HEK293 (cell line): ENCODE results near the gene ADM2.

Experiments
- CTCF ChIA-PET: fragments of 350-600 bp; formaldehyde crosslinking; extraction: SDS; loops from one replicate; lab custom pipeline; 2021; ENCODE audit warnings: antibody characterized with exemption; lab: Yijun Ruan, JAX
- POLR2A ChIA-PET: fragments of 300-600 bp; formaldehyde crosslinking; extraction: SDS; loops from one replicate; lab custom pipeline; 2020; ENCODE audit warnings: antibody characterized with exemption, inconsistent platforms; lab: Yijun Ruan, JAX
- H3K27ac ChIP-seq: fragments of 200-500 bp; sonication (Bioruptor generic); 2 replicates; pipeline ENCODE4 v1.5.1; 2014; ENCODE audit warnings: low read depth, low read length, control low read depth, inconsistent platforms; ENCODE audit errors: extremely low read depth
- H3K36me3 ChIP-seq, 2 experiments: fragments of 200-500 bp in 1 of 2; sonication (Bioruptor generic) in 1 of 2; 1 replicate in 1 of 2; 2 replicates in 1 of 2; pipeline ENCODE4 v1.5.1; 2014 to 2017; ENCODE audit warnings: inconsistent platforms in 2 of 2, low read length in 2 of 2; ENCODE audit not compliant: control insufficient read depth in 2 of 2, insufficient read depth in 1 of 2
- H3K4me1 ChIP-seq: fragments of 200-500 bp; sonication (Bioruptor generic); 2 replicates; pipeline ENCODE4 v1.5.1; 2014; ENCODE audit warnings: mild to moderate bottlenecking, low read length, inconsistent platforms; ENCODE audit not compliant: control insufficient read depth, insufficient read depth
- H3K4me3 ChIP-seq: 2 replicates; pipeline ENCODE4 v1.5.1; 2011; ENCODE audit warnings: low read depth, mild to moderate bottlenecking, control low read depth, low read length, moderate library complexity
- H3K9me3 ChIP-seq: fragments of 200-500 bp; sonication (Bioruptor generic); 2 replicates; pipeline ENCODE4 v1.5.1; 2014; ENCODE audit warnings: low read depth, low read length, inconsistent platforms; ENCODE audit not compliant: control insufficient read depth, insufficient read depth
- BCL11A ChIP-seq: fragments of 450-650 bp; formaldehyde crosslinking; IDR thresholded peaks from 2 replicates; pipeline ENCODE4 v1.5.1; 2016; ENCODE audit warnings: low read depth, missing biosample characterization, missing genetic modification characterization
- EGR2 ChIP-seq: fragments of 450-650 bp; formaldehyde crosslinking; IDR thresholded peaks from 2 replicates; pipeline ENCODE4 v1.5.1; 2016; ENCODE audit warnings: low read depth, missing biosample characterization, missing genetic modification characterization
- GLIS2 ChIP-seq: fragments of 450-650 bp; formaldehyde crosslinking; IDR thresholded peaks from 2 replicates; pipeline ENCODE4 v1.5.1; 2016; ENCODE audit warnings: missing biosample characterization, missing genetic modification characterization
- HOXC10 ChIP-seq: sonication (generic); formaldehyde crosslinking; IDR thresholded peaks from 2 replicates; pipeline ENCODE4 v1.8.1; 2023; ENCODE audit warnings: mild to moderate bottlenecking, missing genetic modification reagents
- KLF1 ChIP-seq: fragments of 450-650 bp; formaldehyde crosslinking; IDR thresholded peaks from 2 replicates; pipeline ENCODE4 v1.5.1; 2016; ENCODE audit warnings: missing biosample characterization, missing genetic modification characterization
- KLF16 ChIP-seq: fragments of 450-650 bp; formaldehyde crosslinking; IDR thresholded peaks from 2 replicates; pipeline ENCODE4 v1.5.1; 2017; ENCODE audit warnings: missing biosample characterization, missing genetic modification characterization
- ZBTB8A ChIP-seq: fragments of 450-650 bp; formaldehyde crosslinking; IDR thresholded peaks from 2 replicates; pipeline ENCODE4 v1.5.1; 2016; ENCODE audit warnings: missing biosample characterization, missing genetic modification characterization
- ZFHX2 ChIP-seq: fragments of 450-650 bp; formaldehyde crosslinking; conservative IDR thresholded peaks from 2 replicates; pipeline ENCODE4 v1.5.1; 2016; ENCODE audit warnings: missing biosample characterization, missing genetic modification characterization
- ZFP69B ChIP-seq: fragments of 450-650 bp; formaldehyde crosslinking; IDR thresholded peaks from 2 replicates; pipeline ENCODE4 v1.5.1; 2016; ENCODE audit warnings: missing biosample characterization, missing genetic modification characterization
- ZNF10 ChIP-seq: fragments of 450-650 bp; formaldehyde crosslinking; IDR thresholded peaks from 2 replicates; pipeline ENCODE4 v1.5.1; 2017; ENCODE audit warnings: missing biosample characterization, missing genetic modification characterization
- ZNF132 ChIP-seq: fragments of 450-650 bp; formaldehyde crosslinking; IDR thresholded peaks from 2 replicates; pipeline ENCODE4 v1.5.1; 2017; ENCODE audit warnings: missing biosample characterization, missing genetic modification characterization, borderline replicate concordance
- ZNF292 ChIP-seq: fragments of 450-650 bp; formaldehyde crosslinking; IDR thresholded peaks from 2 replicates; pipeline ENCODE4 v1.5.1; 2016; ENCODE audit warnings: low read depth, missing biosample characterization, missing genetic modification characterization, borderline replicate concordance
- ZNF350 ChIP-seq: fragments of 450-650 bp; formaldehyde crosslinking; IDR thresholded peaks from 2 replicates; pipeline ENCODE4 v1.5.0; 2017; ENCODE audit warnings: missing biosample characterization, mild to moderate bottlenecking, missing genetic modification characterization
- ZNF629 ChIP-seq: fragments of 450-650 bp; formaldehyde crosslinking; IDR thresholded peaks from 2 replicates; pipeline ENCODE4 v1.5.1; 2017; ENCODE audit warnings: missing biosample characterization, missing genetic modification characterization
- ZNF776 ChIP-seq: fragments of 450-650 bp; formaldehyde crosslinking; IDR thresholded peaks from 2 replicates; pipeline ENCODE4 v1.5.0; 2017; ENCODE audit warnings: missing biosample characterization, missing genetic modification characterization, borderline replicate concordance
- ZNF792 ChIP-seq: fragments of 450-650 bp; formaldehyde crosslinking; IDR thresholded peaks from 2 replicates; pipeline ENCODE4 v1.5.1; 2016; ENCODE audit warnings: missing biosample characterization, missing genetic modification characterization
- ZXDB ChIP-seq: fragments of 450-650 bp; formaldehyde crosslinking; IDR thresholded peaks from 2 replicates; pipeline ENCODE4 v1.5.1; 2016; ENCODE audit warnings: missing biosample characterization, missing genetic modification characterization
- TF ChIP-seq, protein P1 (sequence below): fragments of 450-650 bp; formaldehyde crosslinking; IDR thresholded peaks from 2 replicates; pipeline ENCODE4 v1.5.0; 2017; ENCODE audit warnings: missing biosample characterization, missing genetic modification characterization, borderline replicate concordance
- TF ChIP-seq, protein P2 (sequence below): fragments of 450-650 bp; formaldehyde crosslinking; IDR thresholded peaks from 2 replicates; pipeline ENCODE4 v1.5.1; 2016; ENCODE audit warnings: missing biosample characterization, missing genetic modification characterization
- TF ChIP-seq, protein P3 (sequence below): fragments of 450-650 bp; formaldehyde crosslinking; IDR thresholded peaks from 2 replicates; pipeline ENCODE4 v1.5.1; 2016; ENCODE audit warnings: missing biosample characterization, missing genetic modification characterization

Gene ADM2

DNA sequence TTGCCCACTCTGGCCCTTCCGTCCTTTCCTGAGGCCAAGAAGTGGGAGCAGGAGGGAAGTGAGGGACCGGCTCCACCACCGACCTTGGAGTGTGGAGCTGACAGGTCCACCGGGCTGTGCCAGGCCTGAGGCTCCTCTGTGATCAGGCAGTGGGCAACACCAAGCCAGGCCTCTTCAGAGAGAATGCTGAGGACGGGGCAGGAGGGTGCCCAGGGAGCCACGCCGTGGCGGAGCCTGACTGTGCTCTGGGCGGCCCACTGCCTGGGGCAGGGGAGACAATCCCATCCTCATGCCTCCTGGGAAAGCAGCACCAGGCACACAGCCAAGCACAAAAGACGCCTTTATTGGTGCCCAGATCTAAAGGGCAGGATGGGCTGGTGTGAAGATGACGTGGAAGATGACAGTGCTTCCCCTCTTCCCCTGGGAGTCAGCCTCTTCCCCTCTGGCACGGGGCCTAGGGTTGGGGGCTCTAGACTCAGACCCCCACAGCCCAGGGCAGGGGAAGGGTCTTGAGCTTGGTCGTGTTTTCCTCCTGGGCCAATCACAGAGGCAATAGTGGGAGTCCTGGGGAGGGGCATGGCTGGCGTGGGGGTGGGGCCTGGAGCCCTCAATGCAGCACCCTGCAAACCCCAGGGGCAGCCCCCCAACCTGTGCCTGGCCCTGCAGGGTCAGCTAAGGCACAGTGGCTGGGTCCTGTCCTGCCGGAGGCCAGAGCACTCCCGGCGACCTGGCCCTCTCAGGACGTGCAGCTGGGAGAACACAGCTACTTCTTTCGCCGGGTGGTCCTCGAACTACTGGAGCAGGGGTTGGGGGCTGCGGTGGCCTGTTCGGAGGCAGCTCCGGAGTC, 21.5 kb downstream of the ADM2 start:
- Histone ChIP-seq H3K4me1 (peaks cover 3% of the 10 kb centered on the region), H3K9me3 (no peaks in the 10 kb centered on the region), H3K36me3 (peaks cover 0 to 37% of the 10 kb centered on the region in 2 experiments; a peak in 1 of 3 replicates), H3K27ac (no peak overlapping the region), H3K4me3 (no peak overlapping the region)
- ChIA-PET CTCF (interaction anchor here (0.6 to 1.1 kb wide), 2 partner anchors 23 to 64 kb away, joined by 3 to 5 read pairs; partner anchors contain the start of gene SCO2), POLR2A (interaction anchor here (0.8 to 3.3 kb wide), 2 partner anchors 20 to 23 kb away, joined by 3 to 12 read pairs; partner anchors contain the start of gene SCO2)
- TF ChIP-seq ZXDB (tag by site-specific recombination) (no peak), GLIS2 (tag by site-specific recombination) (no peak), ZNF792 (tag by site-specific recombination) (no peak), ZNF132 (no peak), BCL11A (tag by site-specific recombination) (no peak), ZNF350 (no peak)
- TF ChIP-seq, protein P1, sequence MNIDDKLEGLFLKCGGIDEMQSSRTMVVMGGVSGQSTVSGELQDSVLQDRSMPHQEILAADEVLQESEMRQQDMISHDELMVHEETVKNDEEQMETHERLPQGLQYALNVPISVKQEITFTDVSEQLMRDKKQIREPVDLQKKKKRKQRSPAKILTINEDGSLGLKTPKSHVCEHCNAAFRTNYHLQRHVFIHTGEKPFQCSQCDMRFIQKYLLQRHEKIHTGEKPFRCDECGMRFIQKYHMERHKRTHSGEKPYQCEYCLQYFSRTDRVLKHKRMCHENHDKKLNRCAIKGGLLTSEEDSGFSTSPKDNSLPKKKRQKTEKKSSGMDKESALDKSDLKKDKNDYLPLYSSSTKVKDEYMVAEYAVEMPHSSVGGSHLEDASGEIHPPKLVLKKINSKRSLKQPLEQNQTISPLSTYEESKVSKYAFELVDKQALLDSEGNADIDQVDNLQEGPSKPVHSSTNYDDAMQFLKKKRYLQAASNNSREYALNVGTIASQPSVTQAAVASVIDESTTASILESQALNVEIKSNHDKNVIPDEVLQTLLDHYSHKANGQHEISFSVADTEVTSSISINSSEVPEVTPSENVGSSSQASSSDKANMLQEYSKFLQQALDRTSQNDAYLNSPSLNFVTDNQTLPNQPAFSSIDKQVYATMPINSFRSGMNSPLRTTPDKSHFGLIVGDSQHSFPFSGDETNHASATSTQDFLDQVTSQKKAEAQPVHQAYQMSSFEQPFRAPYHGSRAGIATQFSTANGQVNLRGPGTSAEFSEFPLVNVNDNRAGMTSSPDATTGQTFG (tag by site-specific recombination) = no peak

- POLR2A ChIA-PET = interaction anchor here (3.3 kb wide), 1 partner anchor 22 kb away, joined by 12 read pairs; the partner anchor contains the start of gene SCO2
- no peak overlapping the region for H3K27ac ChIP-seq
- no peak overlapping the region for H3K4me3 ChIP-seq
- TF ChIP-seq ZNF776 = no peak
- TF ChIP-seq, protein P2, sequence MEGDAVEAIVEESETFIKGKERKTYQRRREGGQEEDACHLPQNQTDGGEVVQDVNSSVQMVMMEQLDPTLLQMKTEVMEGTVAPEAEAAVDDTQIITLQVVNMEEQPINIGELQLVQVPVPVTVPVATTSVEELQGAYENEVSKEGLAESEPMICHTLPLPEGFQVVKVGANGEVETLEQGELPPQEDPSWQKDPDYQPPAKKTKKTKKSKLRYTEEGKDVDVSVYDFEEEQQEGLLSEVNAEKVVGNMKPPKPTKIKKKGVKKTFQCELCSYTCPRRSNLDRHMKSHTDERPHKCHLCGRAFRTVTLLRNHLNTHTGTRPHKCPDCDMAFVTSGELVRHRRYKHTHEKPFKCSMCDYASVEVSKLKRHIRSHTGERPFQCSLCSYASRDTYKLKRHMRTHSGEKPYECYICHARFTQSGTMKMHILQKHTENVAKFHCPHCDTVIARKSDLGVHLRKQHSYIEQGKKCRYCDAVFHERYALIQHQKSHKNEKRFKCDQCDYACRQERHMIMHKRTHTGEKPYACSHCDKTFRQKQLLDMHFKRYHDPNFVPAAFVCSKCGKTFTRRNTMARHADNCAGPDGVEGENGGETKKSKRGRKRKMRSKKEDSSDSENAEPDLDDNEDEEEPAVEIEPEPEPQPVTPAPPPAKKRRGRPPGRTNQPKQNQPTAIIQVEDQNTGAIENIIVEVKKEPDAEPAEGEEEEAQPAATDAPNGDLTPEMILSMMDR (tag by site-specific recombination) = 0 out of 2 replicates have a peak, but pooled peaks have one; percentile 24
- H3K9me3 ChIP-seq = no peaks in the 10 kb centered on the region
- peaks cover 0 to 37% of the 10 kb centered on the region in 2 experiments; a peak in 1 of 3 replicates for H3K36me3 ChIP-seq
- CTCF ChIA-PET = no interaction called here
- peaks cover 3% of the 10 kb centered on the region for H3K4me1 ChIP-seq
These were observed 22.3 kb downstream of the ADM2 start for GRCh38 chr22:50503475-50504145.

DNA sequence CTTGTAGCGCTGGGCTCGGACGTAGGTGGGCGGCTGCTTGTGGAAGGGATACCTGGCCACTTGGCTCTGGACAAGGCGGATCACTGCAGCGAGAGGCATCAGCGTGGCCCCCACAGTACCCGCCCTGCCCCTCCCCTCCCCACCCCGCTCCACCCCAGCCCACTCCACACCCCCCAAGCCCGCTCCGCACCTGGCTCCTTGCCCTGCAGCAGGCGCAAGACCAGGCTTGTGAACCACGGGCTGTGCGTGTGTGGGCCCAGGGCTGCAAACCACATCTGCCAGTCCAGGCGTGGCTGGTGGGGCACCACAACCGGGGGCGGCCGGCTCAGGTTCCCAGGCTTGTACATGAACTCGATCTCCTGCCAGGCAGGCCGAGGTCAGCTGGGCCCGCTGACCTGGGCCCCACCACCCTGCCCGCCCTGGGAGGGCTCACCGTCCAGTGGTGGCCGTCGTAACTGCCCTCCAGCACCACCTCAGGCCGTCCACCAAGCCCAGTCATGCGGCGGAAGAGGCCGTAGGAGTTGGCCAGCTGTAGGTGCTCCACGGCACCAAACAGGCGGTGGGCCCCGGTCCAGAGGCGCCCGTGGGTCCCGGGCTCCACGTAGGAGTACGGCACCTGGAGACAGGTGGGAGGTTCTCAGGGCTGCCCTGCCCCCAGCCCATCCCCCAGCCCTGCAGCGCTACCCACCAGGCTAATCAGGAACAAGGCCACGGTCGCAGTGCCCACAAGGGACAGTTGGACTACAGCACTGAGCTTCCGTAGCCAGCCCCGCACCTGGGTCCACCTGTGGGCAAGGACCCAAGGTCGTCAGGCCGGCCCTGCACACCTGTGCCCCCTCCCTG, 23.2 kb downstream of the ADM2 start:
- Histone ChIP-seq H3K9me3 (no peaks in the 10 kb centered on the region), H3K4me1 (peaks cover 8% of the 10 kb centered on the region), H3K36me3 (peaks cover 0 to 37% of the 10 kb centered on the region in 2 experiments; a peak in 1 of 3 replicates), H3K4me3 (no peak overlapping the region), H3K27ac (no peak overlapping the region)
- TF ChIP-seq ZFHX2 = peak; percentile 51
- TF ChIP-seq KLF1 (tag by site-specific recombination) = peak; percentile 79
- TF ChIP-seq ZNF292 (tag by site-specific recombination) = no peak
- TF ChIP-seq EGR2 (tag by site-specific recombination) = peak; percentile 45; the same call in 1 of the 2 replicates
- TF ChIP-seq, protein P3, sequence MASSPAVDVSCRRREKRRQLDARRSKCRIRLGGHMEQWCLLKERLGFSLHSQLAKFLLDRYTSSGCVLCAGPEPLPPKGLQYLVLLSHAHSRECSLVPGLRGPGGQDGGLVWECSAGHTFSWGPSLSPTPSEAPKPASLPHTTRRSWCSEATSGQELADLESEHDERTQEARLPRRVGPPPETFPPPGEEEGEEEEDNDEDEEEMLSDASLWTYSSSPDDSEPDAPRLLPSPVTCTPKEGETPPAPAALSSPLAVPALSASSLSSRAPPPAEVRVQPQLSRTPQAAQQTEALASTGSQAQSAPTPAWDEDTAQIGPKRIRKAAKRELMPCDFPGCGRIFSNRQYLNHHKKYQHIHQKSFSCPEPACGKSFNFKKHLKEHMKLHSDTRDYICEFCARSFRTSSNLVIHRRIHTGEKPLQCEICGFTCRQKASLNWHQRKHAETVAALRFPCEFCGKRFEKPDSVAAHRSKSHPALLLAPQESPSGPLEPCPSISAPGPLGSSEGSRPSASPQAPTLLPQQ (tag by site-specific recombination) = peak; percentile 35; the same call in 1 of the 2 replicates
- peak; percentile 44; the same call in 1 of the 2 replicates for TF ChIP-seq ZFP69B
- no peak for TF ChIP-seq ZNF10 (tag by site-specific recombination)
- no peak for TF ChIP-seq HOXC10
- TF ChIP-seq ZBTB8A (tag by site-specific recombination) = 0 out of 2 replicates have a peak, but pooled peaks have one; percentile 6
- no peak for TF ChIP-seq ZNF629 (tag by site-specific recombination)
- no peak for TF ChIP-seq KLF16 (tag by site-specific recombination)
- CTCF ChIA-PET = no interaction called here
- POLR2A ChIA-PET = no interaction called here
